DMS79 (cell line): ENCODE measurements around the gene CRELD2.
"Not testable (repeated sequence)": the region's sequence is repeated elsewhere in the genome, so short reads cannot be mapped to it uniquely, and the experiment has no call there.

Source experiments
- DNase-seq: peaks from one replicate; lab custom pipeline; 2025; lab: John Stamatoyannopoulos, UW

The CRELD2 gene

GRCh38 chr22:49930596-49931412 is 12.4 kb downstream of the CRELD2 start:
- DNase-seq: no peak

GRCh38 chr22:49933236-49934159 is 15.1 kb downstream of the CRELD2 start:
- DNase-seq: no peak

GRCh38 chr22:49934160-49934890 is 15.9 kb downstream of the CRELD2 start:
- DNase-seq: no peak

- no peak for DNase-seq
Observed at GRCh38 chr22:49934891-49935557, 16.6 kb downstream of the CRELD2 start.

GRCh38 chr22:49935561-49935960 is 17.1 kb downstream of the CRELD2 start:
- no peak for DNase-seq

GRCh38 chr22:49936018-49936972 is 17.9 kb downstream of the CRELD2 start:
- DNase-seq: no peak

- DNase-seq: no peak
Observed at GRCh38 chr22:49936973-49937757, 18.7 kb downstream of the CRELD2 start.

- no peak for DNase-seq
Observed at GRCh38 chr22:49937758-49938564, 19.5 kb downstream of the CRELD2 start.

- DNase-seq: no peak
Observed at GRCh38 chr22:49938565-49939136, 20.2 kb downstream of the CRELD2 start.

GRCh38 chr22:49941507-49942316 is 23.3 kb downstream of the CRELD2 start:
- no peak for DNase-seq

GRCh38 chr22:49942565-49943404 is 24.4 kb downstream of the CRELD2 start:
- DNase-seq: no peak

GRCh38 chr22:49943405-49943765 is 25.0 kb downstream of the CRELD2 start:
- no peak for DNase-seq

GRCh38 chr22:49943771-49944398 is 25.5 kb downstream of the CRELD2 start:
- DNase-seq: no peak

- no peak for DNase-seq
Observed at GRCh38 chr22:49944399-49944891, 26.0 kb downstream of the CRELD2 start.

- not testable (repeated sequence) for DNase-seq
Observed at GRCh38 chr22:49945042-49945794, 26.8 kb downstream of the CRELD2 start.
